ENCODE measurements around the gene DEFB113. TPM values are rescaled to one million over a fixed set of nuclear protein-coding genes. Genes with fewer than 3 reads are reported as not detected.

Gene DEFB113
- not detected for total RNA-seq

DNA sequence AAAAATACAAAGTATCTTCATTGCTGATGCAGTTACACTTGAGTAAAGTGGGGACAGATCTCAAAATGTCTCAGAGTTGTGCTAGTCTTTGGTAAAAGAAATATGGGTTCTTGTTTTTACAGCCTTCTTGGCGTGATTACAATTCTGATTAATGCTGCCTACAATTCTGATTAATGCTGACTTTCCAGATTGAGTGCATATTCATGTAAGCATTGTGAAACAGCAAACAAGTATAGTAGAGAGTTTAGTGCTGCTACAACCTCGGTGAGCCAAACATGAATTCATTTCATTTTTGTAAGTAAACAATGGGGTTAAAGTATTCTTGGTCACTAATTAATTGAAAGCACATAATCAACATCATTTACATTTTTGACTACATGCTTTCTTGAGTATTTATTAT, at the start of gene DEFB113:
Gene DEFB113, minus strand, starts transcription at position 21 of the 400 bp plus-strand sequence. Its CDS starts 0 bp downstream, at position 21.
- Histone ChIP-seq H3K4me1 (no peaks in the 10 kb centered on the region), H3K36me3 (no peaks in the 10 kb centered on the region), H3K4me3 (no peak within 1 kb of the TSS), H3K27me3 (no peaks in the 10 kb centered on the region), H3K27ac (replicated peaks in 1 of 4) (no peak within 1 kb of the TSS), H3K9me3 (no peaks in the 10 kb centered on the region)
- TF ChIP-seq POLR2A (IDR thresholded peaks at IDR 0.05; ENCODE audit: low read depth) = no peak
- no peak for TF ChIP-seq EP300 (IDR thresholded peaks at IDR 0.05)
- no peak for TF ChIP-seq POLR2AphosphoS5 (IDR thresholded peaks at IDR 0.05)
- no peak for TF ChIP-seq CTCF (IDR thresholded peaks at IDR 0.05)
- DNase-seq (ENCODE audit: extremely low spot score) = no peak
- 66% methylated on average over 2 of the region's 2 CpGs for WGBS
- intact Hi-C loops (cut with DNase I) = no loop called here

- intact Hi-C loops (cut with DNase I) = no loop called here
- WGBS = 55% methylated on average over 3 of the region's 3 CpGs
- DNase-seq (ENCODE audit: extremely low spot score) = no peak
Measured at GRCh38 chr6:50007819-50008218, 38.4 kb upstream of the DEFB113 start.

GRCh38 chr6:50003139-50003538, 33.7 kb upstream of the DEFB113 start:
- intact Hi-C loops (cut with DNase I) = no loop called here
- no peak overlapping the region for H3K4me3 ChIP-seq
- DNase-seq (ENCODE audit: extremely low spot score) = no peak
- no peaks in the 10 kb centered on the region for H3K4me1 ChIP-seq
- TF ChIP-seq EP300 (IDR thresholded peaks at IDR 0.05) = no peak
- no peak for TF ChIP-seq POLR2AphosphoS5 (IDR thresholded peaks at IDR 0.05)
- TF ChIP-seq POLR2A (IDR thresholded peaks at IDR 0.05; ENCODE audit: low read depth) = no peak
- no peak for TF ChIP-seq CTCF (IDR thresholded peaks at IDR 0.05)
- no peaks in the 10 kb centered on the region for H3K27me3 ChIP-seq
- no peak overlapping the region for H3K27ac ChIP-seq (replicated peaks in 1 of 4)
- H3K9me3 ChIP-seq = no peaks in the 10 kb centered on the region
- H3K36me3 ChIP-seq = no peaks in the 10 kb centered on the region
- WGBS = 43% methylated on average over 3 of the region's 3 CpGs

More at GRCh38 chr6:50007819-50008218, 38.4 kb upstream of the DEFB113 start:
- H3K27ac ChIP-seq (replicated peaks in 1 of 4) = no peak overlapping the region
- H3K4me3 ChIP-seq = no peak overlapping the region
- H3K4me1 ChIP-seq = no peaks in the 10 kb centered on the region
- no peaks in the 10 kb centered on the region for H3K27me3 ChIP-seq
- H3K36me3 ChIP-seq = no peaks in the 10 kb centered on the region
- TF ChIP-seq POLR2A (IDR thresholded peaks at IDR 0.05; ENCODE audit: low read depth) (no peak), CTCF (IDR thresholded peaks at IDR 0.05) (no peak), POLR2AphosphoS5 (IDR thresholded peaks at IDR 0.05) (no peak), EP300 (IDR thresholded peaks at IDR 0.05) (no peak)
- H3K9me3 ChIP-seq = no peaks in the 10 kb centered on the region

- intact Hi-C loops (cut with DNase I) = no loop called here
- DNase-seq (ENCODE audit: extremely low spot score) = no peak
- Histone ChIP-seq H3K36me3 (no peaks in the 10 kb centered on the region), H3K4me3 (no peak overlapping the region), H3K27me3 (no peaks in the 10 kb centered on the region), H3K27ac (replicated peaks in 1 of 4) (no peak overlapping the region), H3K4me1 (no peaks in the 10 kb centered on the region), H3K9me3 (no peaks in the 10 kb centered on the region)
- TF ChIP-seq EP300 (IDR thresholded peaks at IDR 0.05) = no peak
- TF ChIP-seq CTCF (IDR thresholded peaks at IDR 0.05) = no peak
- no peak for TF ChIP-seq POLR2A (IDR thresholded peaks at IDR 0.05; ENCODE audit: low read depth)
- TF ChIP-seq POLR2AphosphoS5 (IDR thresholded peaks at IDR 0.05) = no peak
Measured at GRCh38 chr6:49995278-49995677, 25.9 kb upstream of the DEFB113 start.

GRCh38 chr6:49988900-49989299, 19.5 kb upstream of the DEFB113 start:
- WGBS = 94% methylated on average over 2 of the region's 2 CpGs
- H3K36me3 ChIP-seq = no peaks in the 10 kb centered on the region
- no peak overlapping the region for H3K27ac ChIP-seq (replicated peaks in 1 of 4)
- H3K4me1 ChIP-seq = peaks cover 0 to 6% (median 3%) of the 10 kb centered on the region in 4 donors
- DNase-seq (ENCODE audit: extremely low spot score) = no peak
- no peak for TF ChIP-seq POLR2A (IDR thresholded peaks at IDR 0.05; ENCODE audit: low read depth)
- no peak for TF ChIP-seq EP300 (IDR thresholded peaks at IDR 0.05)
- no peak for TF ChIP-seq POLR2AphosphoS5 (IDR thresholded peaks at IDR 0.05)
- TF ChIP-seq CTCF (IDR thresholded peaks at IDR 0.05) = no peak
- H3K9me3 ChIP-seq = no peaks in the 10 kb centered on the region
- intact Hi-C loops (cut with DNase I) = no loop called here
- no peaks in the 10 kb centered on the region for H3K27me3 ChIP-seq
- H3K4me3 ChIP-seq = no peak overlapping the region
